T-helper 2 cell treated with Interferon-gamma antibody and Interleukin-4, amounts not matched to agents 100 ng/mL and 5 ng/mL, for 36 hours (primary cell): Measurements from ENCODE around the gene HSFX2. TPM values are rescaled to one million over a fixed set of nuclear protein-coding genes. Genes with fewer than 3 reads are reported as not detected.
"Not testable (repeated sequence)": the region's sequence is repeated elsewhere in the genome, so short reads cannot be mapped to it uniquely, and the experiment has no call there.

Source experiments
- intact Hi-C: fragments of 100-400 bp; cut with micrococcal nuclease; formaldehyde crosslinking; loops from one replicate; pipeline ENCODE4 v1.15.1; 2023
- total RNA-seq: library from RNA; stranded (reverse); gene quantifications from 2 replicates; pipeline ENCODE4 v1.2.3, GENCODE V29; 2022

Gene HSFX2
- total RNA-seq = 0.52 TPM in 1 of 2 replicates, not detected in the other

GRCh38 chrX:149595214-149595613, at the start of gene HSFX2:
Gene HSFX2, minus strand, starts transcription at chrX:149595314. Its CDS starts 614 bp downstream, at chrX:149594700.
- intact Hi-C loops = not testable (repeated sequence)

- intact Hi-C loops = no loop called here
Measured at GRCh38 chrX:149643496-149643895, 48.4 kb upstream of the HSFX2 start.

GRCh38 chrX:149641835-149642234, 46.7 kb upstream of the HSFX2 start:
- intact Hi-C loops = no loop called here

- intact Hi-C loops = no loop called here
Measured at GRCh38 chrX:149641432-149641831, 46.3 kb upstream of the HSFX2 start.

GRCh38 chrX:149639568-149639967, 44.5 kb upstream of the HSFX2 start:
- intact Hi-C loops = loop anchor here (10.0 kb wide), 1 partner anchor 125 kb away; no protein-coding TSS in a partner anchor

GRCh38 chrX:149638860-149639259, 43.7 kb upstream of the HSFX2 start:
- intact Hi-C loops = loop anchor here (10.0 kb wide), 1 partner anchor 124 kb away; no protein-coding TSS in a partner anchor

GRCh38 chrX:149633511-149633910, 38.4 kb upstream of the HSFX2 start:
- intact Hi-C loops = loop anchor here (10.0 kb wide), 1 partner anchor 119 kb away; no protein-coding TSS in a partner anchor

- intact Hi-C loops = loop anchor here (10.0 kb wide), 1 partner anchor 117 kb away; no protein-coding TSS in a partner anchor
Measured at GRCh38 chrX:149631234-149632165, 36.4 kb upstream of the HSFX2 start, which contains the start of gene TMEM185A. Gene TMEM185A, minus strand, starts transcription at chrX:149631792. Its CDS starts 212 bp downstream, at chrX:149631580.

GRCh38 chrX:149630681-149631233, 35.6 kb upstream of the HSFX2 start:
- intact Hi-C loops = loop anchor here (10.0 kb wide), 1 partner anchor 116 kb away; no protein-coding TSS in a partner anchor

GRCh38 chrX:149629730-149630387, 34.7 kb upstream of the HSFX2 start:
- intact Hi-C loops = loop anchor here (10.0 kb wide), 1 partner anchor 115 kb away; no protein-coding TSS in a partner anchor

GRCh38 chrX:149628768-149629167, 33.7 kb upstream of the HSFX2 start:
- intact Hi-C loops = no loop called here

GRCh38 chrX:149628280-149628679, 33.2 kb upstream of the HSFX2 start:
- intact Hi-C loops = no loop called here

GRCh38 chrX:149626829-149627228, 31.7 kb upstream of the HSFX2 start:
- intact Hi-C loops = not testable (repeated sequence)

GRCh38 chrX:149619662-149620061, 24.5 kb upstream of the HSFX2 start:
- intact Hi-C loops = not testable (repeated sequence)

- intact Hi-C loops = no loop called here
Measured at GRCh38 chrX:149618871-149619270, 23.8 kb upstream of the HSFX2 start.

GRCh38 chrX:149611623-149612175, 16.6 kb upstream of the HSFX2 start:
- intact Hi-C loops = no loop called here

- intact Hi-C loops = no loop called here
Measured at GRCh38 chrX:149610511-149610910, 15.4 kb upstream of the HSFX2 start.

- intact Hi-C loops = no loop called here
Measured at GRCh38 chrX:149607699-149608098, 12.6 kb upstream of the HSFX2 start.

GRCh38 chrX:149605248-149605885, 10.3 kb upstream of the HSFX2 start:
- intact Hi-C loops = not testable (repeated sequence)

GRCh38 chrX:149598603-149599002, 3.5 kb upstream of the HSFX2 start:
- intact Hi-C loops = not testable (repeated sequence)

- intact Hi-C loops = not testable (repeated sequence)
Measured at GRCh38 chrX:149595943-149596342, 829 bp upstream of the HSFX2 start.
